ENCODE results near the gene ADH7. TPM values are rescaled to one million over a fixed set of nuclear protein-coding genes. Genes with fewer than 3 reads are reported as not detected.

ADH7 gene
- total RNA-seq (not detected), polyA plus RNA-seq (not detected)

DNA sequence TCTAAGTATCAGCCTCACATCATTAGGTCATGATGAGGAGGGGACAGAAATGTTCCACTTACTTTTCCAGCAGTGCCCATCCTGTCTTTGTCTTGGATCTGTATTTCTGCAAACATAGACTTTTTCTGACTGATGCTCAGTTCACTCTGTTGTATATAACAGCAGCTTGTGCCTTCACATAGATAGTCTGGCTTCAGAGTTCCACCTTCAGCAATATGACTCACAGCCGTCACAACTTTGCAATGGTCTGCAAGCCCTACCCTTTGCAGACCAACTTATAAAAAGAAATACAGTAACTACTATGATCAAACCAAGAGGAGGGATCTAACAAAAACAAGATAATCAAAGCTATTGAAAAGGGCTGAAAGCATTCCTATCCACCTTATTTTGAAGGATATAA is at the start of gene ADH7:
Gene ADH7, minus strand, starts transcription at position 189 of the 400 bp plus-strand sequence. Its CDS starts 109 bp downstream, at position 80.
- WGBS = 76% methylated on average over 1 of the region's 1 CpG
- Histone ChIP-seq H3K36me3 (ENCODE audit: insufficient read depth) (no peaks in the 10 kb centered on the region), H3K27ac (ENCODE audit: low read depth) (no peak within 1 kb of the TSS), H3K4me1 (ENCODE audit: insufficient read depth) (no peaks in the 10 kb centered on the region), H3K4me3 (ENCODE audit: low read depth, low read length) (no peak within 1 kb of the TSS)
- no peak for DNase-seq (ENCODE audit: extremely low spot score)

- no peak for DNase-seq (ENCODE audit: extremely low spot score)
- no peaks in the 10 kb centered on the region for H3K4me1 ChIP-seq (ENCODE audit: insufficient read depth)
- H3K36me3 ChIP-seq (ENCODE audit: insufficient read depth) = no peaks in the 10 kb centered on the region
- no peak overlapping the region for H3K27ac ChIP-seq (ENCODE audit: low read depth)
- no peak overlapping the region for H3K4me3 ChIP-seq (ENCODE audit: low read depth, low read length)
- 94% methylated on average over 1 of the region's 1 CpG for WGBS
These were observed 48.5 kb upstream of the ADH7 start for GRCh38 chr4:99483636-99484035.

DNA sequence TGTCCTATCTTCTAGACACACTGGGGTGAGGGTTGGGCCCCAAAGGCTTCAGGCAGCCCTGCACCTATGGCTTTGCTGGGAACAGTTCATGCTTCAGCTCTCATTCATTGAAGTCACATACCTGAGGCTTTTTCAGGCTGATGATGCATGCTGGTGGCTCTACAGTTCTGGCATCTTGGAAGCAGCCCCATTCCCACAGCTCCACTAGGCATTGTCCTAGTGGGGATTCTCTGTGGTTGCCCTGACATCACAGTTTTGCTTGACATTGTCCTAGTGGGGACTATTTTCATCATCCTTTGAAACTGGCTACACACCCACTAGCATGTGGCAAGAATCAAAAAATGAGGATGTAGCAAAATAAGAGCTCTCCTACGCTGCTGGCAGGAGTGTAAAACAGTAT is 38.0 kb upstream of the ADH7 start:
- 90% methylated on average over 1 of the region's 1 CpG for WGBS
- Histone ChIP-seq H3K4me3 (ENCODE audit: low read depth, low read length) (no peak overlapping the region), H3K4me1 (ENCODE audit: insufficient read depth) (no peaks in the 10 kb centered on the region), H3K36me3 (ENCODE audit: insufficient read depth) (no peaks in the 10 kb centered on the region), H3K27ac (ENCODE audit: low read depth) (no peak overlapping the region)
- DNase-seq (ENCODE audit: extremely low spot score) = no peak

DNA sequence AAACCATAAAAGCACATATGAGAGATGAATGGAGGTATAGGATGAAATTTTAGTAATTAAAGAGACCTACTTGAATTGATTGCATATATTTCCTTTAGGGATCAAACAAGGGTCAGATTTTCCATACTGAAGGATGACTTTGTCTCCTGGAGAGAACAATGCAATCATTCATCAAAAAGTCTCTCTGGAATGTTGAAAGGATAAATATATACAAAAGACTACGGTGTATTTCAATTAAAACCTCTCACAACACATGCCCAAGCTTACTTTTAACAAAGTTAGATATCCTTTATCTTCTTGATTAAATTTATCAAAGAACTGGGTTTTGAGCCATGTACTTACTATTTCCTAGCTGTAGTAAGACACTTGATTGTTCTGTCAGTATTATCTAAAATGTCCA is 36.8 kb upstream of the ADH7 start:
- Histone ChIP-seq H3K27ac (ENCODE audit: low read depth) (no peak overlapping the region), H3K36me3 (ENCODE audit: insufficient read depth) (no peaks in the 10 kb centered on the region), H3K4me3 (ENCODE audit: low read depth, low read length) (no peak overlapping the region), H3K4me1 (ENCODE audit: insufficient read depth) (no peaks in the 10 kb centered on the region)
- 18% methylated on average over 1 of the region's 1 CpG for WGBS
- no peak for DNase-seq (ENCODE audit: extremely low spot score)

GRCh38 chr4:99471349-99471748 is 36.2 kb upstream of the ADH7 start:
- no peak for DNase-seq (ENCODE audit: extremely low spot score)
- no peak overlapping the region for H3K27ac ChIP-seq (ENCODE audit: low read depth)
- H3K4me1 ChIP-seq (ENCODE audit: insufficient read depth) = no peaks in the 10 kb centered on the region
- H3K4me3 ChIP-seq (ENCODE audit: low read depth, low read length) = no peak overlapping the region
- no peaks in the 10 kb centered on the region for H3K36me3 ChIP-seq (ENCODE audit: insufficient read depth)

GRCh38 chr4:99468889-99469288 is 33.7 kb upstream of the ADH7 start:
- no peak overlapping the region for H3K27ac ChIP-seq (ENCODE audit: low read depth)
- DNase-seq (ENCODE audit: extremely low spot score) = no peak
- no peak overlapping the region for H3K4me3 ChIP-seq (ENCODE audit: low read depth, low read length)
- no peaks in the 10 kb centered on the region for H3K36me3 ChIP-seq (ENCODE audit: insufficient read depth)
- WGBS = 54% methylated on average over 1 of the region's 1 CpG
- no peaks in the 10 kb centered on the region for H3K4me1 ChIP-seq (ENCODE audit: insufficient read depth)

DNA sequence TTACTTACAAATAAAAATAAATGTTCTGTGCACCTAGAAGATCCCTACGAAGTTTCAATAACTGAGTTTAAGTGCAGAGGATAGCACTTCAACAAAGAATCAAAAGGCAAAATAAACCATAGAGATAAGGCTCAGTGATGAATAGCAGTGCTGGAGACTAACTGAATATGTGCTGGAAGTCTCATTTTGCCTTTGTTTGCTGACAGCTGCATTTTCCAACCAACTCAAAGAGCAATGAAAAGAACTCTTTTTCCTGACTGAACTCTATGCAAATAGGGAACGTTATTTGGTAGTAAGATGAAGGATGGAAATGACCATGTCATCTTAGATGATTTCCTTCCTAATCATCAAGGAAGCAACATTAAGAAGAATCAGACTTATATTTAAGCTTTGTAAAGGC is 32.7 kb upstream of the ADH7 start:
- Histone ChIP-seq H3K27ac (ENCODE audit: low read depth) (no peak overlapping the region), H3K4me3 (ENCODE audit: low read depth, low read length) (no peak overlapping the region), H3K4me1 (ENCODE audit: insufficient read depth) (no peaks in the 10 kb centered on the region), H3K36me3 (ENCODE audit: insufficient read depth) (no peaks in the 10 kb centered on the region)
- 48% methylated on average over 2 of the region's 2 CpGs for WGBS
- no peak for DNase-seq (ENCODE audit: extremely low spot score)

GRCh38 chr4:99463566-99463965 is 28.4 kb upstream of the ADH7 start:
- DNase-seq (ENCODE audit: extremely low spot score) = no peak

GRCh38 chr4:99462875-99463464 is 27.8 kb upstream of the ADH7 start:
- WGBS = 30% methylated on average over 4 of the region's 4 CpGs
- peak; percentile 11 for DNase-seq (ENCODE audit: extremely low spot score)
- H3K4me3 ChIP-seq (ENCODE audit: low read depth, low read length) = no peak overlapping the region
- no peaks in the 10 kb centered on the region for H3K36me3 ChIP-seq (ENCODE audit: insufficient read depth)
- H3K4me1 ChIP-seq (ENCODE audit: insufficient read depth) = no peaks in the 10 kb centered on the region
- H3K27ac ChIP-seq (ENCODE audit: low read depth) = no peak overlapping the region

More at GRCh38 chr4:99463566-99463965, 28.4 kb upstream of the ADH7 start:
- H3K27ac ChIP-seq (ENCODE audit: low read depth) = no peak overlapping the region
- whole genome bisulfite sequencing = 78% methylated on average over 2 of the region's 2 CpGs
- no peak overlapping the region for H3K4me3 ChIP-seq (ENCODE audit: low read depth, low read length)
- no peaks in the 10 kb centered on the region for H3K36me3 ChIP-seq (ENCODE audit: insufficient read depth)
- no peaks in the 10 kb centered on the region for H3K4me1 ChIP-seq (ENCODE audit: insufficient read depth)

DNA sequence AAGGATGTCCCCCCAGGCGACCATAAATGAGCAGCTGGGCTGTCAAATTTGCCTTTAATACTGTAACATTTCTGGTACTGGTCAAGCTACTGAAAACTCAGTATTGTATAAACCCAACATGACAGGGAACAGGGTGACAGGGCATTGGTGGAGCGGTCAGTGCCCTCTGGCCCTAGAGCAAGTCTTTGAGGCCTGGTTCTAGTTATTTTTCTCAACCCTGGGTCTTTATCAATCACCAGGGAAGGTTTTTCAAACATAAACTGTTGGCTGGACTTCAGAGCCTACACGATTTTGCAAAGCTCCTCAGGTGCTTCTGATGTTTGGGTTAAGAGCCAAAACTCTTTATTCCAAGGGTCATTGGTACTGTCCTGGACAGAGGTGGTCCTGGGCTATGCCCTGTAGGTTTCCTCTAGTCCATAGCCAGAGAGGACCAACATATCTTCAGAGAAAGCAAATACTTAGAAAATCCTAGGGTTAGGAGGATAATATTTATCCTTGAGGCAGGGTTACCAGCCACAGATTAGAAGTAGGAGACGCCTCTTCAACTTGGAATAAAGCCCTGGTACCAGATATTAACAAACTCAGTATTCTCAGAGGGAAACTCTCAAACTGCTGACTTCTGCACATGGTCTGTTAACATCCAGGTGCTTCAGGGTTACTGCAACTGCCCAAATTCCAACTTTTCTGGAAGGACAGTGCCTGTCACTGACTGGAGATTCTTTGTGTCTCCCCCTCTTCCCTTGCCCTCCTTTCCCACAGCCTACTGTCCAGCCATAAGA is 26.7 kb upstream of the ADH7 start:
- WGBS = 68% methylated on average over 4 of the region's 4 CpGs

DNA sequence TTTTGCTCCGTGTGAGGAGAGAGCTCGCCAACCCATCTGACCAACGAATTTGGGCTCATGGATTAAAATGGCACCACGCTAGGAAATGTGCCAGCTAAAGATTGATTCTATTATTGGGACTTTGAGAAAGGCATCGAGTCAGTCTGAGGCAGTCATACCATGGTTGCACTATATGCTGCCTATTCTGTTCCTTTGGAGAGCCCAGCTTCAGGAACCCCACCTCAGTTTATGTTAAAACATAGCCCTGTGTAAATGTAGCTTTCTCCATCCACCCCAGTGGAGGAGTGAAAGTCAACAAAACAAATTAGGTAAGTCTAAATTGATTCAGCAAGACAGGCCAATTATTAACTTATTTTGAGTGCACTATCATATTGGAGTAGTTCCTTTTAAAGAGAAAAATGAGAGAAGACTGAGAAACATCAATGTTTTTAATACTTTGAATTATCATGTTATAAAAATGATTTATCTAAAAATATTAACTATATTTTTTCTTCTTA is 24.5 kb upstream of the ADH7 start:
- Histone ChIP-seq H3K27ac (ENCODE audit: low read depth) (no peak overlapping the region), H3K36me3 (ENCODE audit: insufficient read depth) (no peaks in the 10 kb centered on the region), H3K4me3 (ENCODE audit: low read depth, low read length) (no peak overlapping the region), H3K4me1 (ENCODE audit: insufficient read depth) (no peaks in the 10 kb centered on the region)
- WGBS = 90% methylated on average over 5 of the region's 5 CpGs
- DNase-seq (ENCODE audit: extremely low spot score) = no peak

More for the DNA sequence above, 26.7 kb upstream of the ADH7 start:
- Histone ChIP-seq H3K4me1 (ENCODE audit: insufficient read depth) (no peaks in the 10 kb centered on the region), H3K27ac (ENCODE audit: low read depth) (no peak overlapping the region), H3K4me3 (ENCODE audit: low read depth, low read length) (no peak overlapping the region), H3K36me3 (ENCODE audit: insufficient read depth) (no peaks in the 10 kb centered on the region)
- DNase-seq (ENCODE audit: extremely low spot score) = no peak

GRCh38 chr4:99458911-99459447 is 23.8 kb upstream of the ADH7 start:
- H3K36me3 ChIP-seq (ENCODE audit: insufficient read depth) = no peaks in the 10 kb centered on the region
- no peaks in the 10 kb centered on the region for H3K4me1 ChIP-seq (ENCODE audit: insufficient read depth)
- DNase-seq (ENCODE audit: extremely low spot score) = no peak
- no peak overlapping the region for H3K4me3 ChIP-seq (ENCODE audit: low read depth, low read length)
- WGBS = 69% methylated on average over 6 of the region's 6 CpGs
- H3K27ac ChIP-seq (ENCODE audit: low read depth) = no peak overlapping the region

- no peaks in the 10 kb centered on the region for H3K4me1 ChIP-seq (ENCODE audit: insufficient read depth)
- no peak for DNase-seq (ENCODE audit: extremely low spot score)
- no peak overlapping the region for H3K4me3 ChIP-seq (ENCODE audit: low read depth, low read length)
- no peak overlapping the region for H3K27ac ChIP-seq (ENCODE audit: low read depth)
- no peaks in the 10 kb centered on the region for H3K36me3 ChIP-seq (ENCODE audit: insufficient read depth)
These were observed 22.5 kb upstream of the ADH7 start for GRCh38 chr4:99457676-99458075.

DNA sequence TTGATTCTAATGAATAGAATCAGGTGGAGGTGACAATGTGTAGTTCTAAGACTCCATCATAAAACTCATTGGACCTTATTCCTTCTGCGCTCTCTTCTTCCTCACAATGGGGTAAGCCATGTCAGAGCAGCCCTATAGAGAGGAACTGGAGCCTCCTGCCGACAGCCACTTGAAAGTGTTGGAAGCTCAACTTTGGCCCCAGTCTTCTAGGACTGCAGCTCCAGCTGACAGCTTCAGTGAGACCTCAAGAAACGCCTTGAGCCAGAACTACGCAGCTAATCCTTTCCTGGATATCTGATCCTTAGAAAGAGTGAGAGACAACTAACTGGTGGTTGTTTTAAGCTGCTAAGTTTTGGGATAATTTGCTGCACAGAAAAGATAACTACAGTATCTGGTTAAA is 22.1 kb upstream of the ADH7 start:
- DNase-seq (ENCODE audit: extremely low spot score) = no peak
- Histone ChIP-seq H3K4me1 (ENCODE audit: insufficient read depth) (no peaks in the 10 kb centered on the region), H3K4me3 (ENCODE audit: low read depth, low read length) (no peak overlapping the region), H3K36me3 (ENCODE audit: insufficient read depth) (no peaks in the 10 kb centered on the region), H3K27ac (ENCODE audit: low read depth) (no peak overlapping the region)
- 57% methylated on average over 4 of the region's 4 CpGs for WGBS
